ENCODE results near the gene SKIC2.
"Not testable (repeated sequence)": the region's sequence is repeated elsewhere in the genome, so short reads cannot be mapped to it uniquely, and the experiment has no call there.

The SKIC2 gene

DNA sequence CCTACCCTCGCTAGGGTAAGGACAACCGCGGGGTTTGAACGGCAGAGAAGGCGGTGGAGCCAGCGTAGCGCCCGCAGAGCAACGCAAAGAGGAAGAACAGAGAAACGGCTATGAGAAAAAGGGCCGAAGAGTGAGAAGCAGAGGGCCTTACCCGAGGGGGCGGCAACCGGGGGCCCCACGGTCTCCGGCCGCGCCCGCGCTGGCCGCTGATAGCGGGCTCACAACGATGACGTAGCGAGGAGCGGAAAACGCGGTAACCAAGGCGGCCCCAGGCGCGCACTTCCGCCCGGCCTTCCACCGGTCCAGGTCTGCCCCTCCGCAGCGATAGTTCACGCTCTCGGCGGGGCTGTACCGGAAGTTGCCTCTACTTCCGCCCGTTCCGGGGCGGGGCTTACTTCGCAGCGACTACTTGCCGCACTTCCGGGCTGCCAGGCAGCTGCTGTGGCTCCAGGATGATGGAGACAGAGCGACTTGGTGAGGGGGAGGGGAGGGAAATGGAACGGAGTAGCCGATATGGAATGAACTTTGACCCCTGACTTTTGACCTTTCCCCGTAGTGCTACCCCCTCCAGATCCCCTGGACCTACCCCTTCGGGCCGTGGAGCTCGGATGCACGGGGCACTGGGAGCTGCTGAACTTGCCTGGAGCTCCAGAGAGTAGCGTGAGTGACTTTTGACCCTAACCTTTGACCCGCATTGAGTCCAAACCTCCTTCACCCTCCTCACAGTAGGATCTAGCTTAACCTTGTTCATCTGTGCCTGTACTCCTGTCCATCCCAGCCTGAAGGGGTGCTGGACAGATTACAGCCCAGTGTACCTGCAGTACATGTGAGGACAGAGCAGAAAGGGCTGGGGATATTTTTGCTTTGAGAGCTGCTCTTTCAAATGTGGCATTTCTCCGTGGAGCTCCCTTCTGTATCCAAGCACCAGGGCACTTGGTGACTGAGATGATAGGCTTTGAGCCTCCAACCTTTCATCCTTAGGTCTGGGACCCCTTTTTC lies at the start of gene SKIC2, which contains the start of gene NELFE:
TSS of gene SKIC2 (plus strand) at position 435 of the 999 bp plus-strand sequence. CDS start at position 453, 18 bp downstream.
TSS of gene NELFE (minus strand) at position 231 of the 999 bp plus-strand sequence. CDS start 525 bp downstream, outside the sequence.
- peak; percentile 95 to 98 for DNase-seq

GRCh38 chr6:31909298-31909697 lies 49.7 kb upstream of the SKIC2 start:
- DNase-seq: not testable (repeated sequence)

DNA sequence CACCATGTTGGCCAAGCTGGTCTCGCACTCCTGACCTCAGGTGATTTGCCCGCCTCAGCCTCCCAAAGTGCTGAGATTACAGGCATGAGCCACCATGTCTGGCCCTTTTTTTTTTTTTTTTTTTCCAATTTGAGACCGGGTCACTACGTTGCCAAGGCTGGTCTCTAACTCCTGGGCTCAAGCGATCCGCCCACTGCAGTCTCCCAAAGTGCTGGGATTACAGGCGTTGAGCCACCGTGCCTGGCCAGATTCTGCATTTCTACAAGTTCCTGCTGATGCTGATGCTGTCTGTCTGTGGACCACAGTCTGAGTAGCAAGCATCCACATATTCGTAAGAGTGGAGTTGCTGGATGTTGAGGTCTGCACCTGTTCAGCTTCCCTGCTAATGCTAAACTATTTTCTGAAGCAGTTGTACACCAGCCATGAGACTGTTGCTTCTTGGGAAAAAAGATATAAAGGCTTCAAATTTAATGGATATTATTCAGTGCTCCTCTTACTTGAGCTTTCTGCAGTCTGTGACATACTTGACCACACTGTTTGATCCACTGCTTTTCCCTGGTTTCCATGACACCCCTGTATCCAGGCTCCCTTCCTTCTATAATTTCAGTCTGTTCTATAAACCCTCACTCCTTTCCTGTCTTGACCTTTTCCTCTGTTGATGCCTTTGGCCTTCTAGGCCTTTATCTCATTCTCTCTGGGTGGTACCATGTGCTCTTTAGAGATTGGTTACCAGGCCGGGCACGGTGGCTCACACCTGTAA lies 47.0 kb upstream of the SKIC2 start:
- DNase-seq: no peak

DNA sequence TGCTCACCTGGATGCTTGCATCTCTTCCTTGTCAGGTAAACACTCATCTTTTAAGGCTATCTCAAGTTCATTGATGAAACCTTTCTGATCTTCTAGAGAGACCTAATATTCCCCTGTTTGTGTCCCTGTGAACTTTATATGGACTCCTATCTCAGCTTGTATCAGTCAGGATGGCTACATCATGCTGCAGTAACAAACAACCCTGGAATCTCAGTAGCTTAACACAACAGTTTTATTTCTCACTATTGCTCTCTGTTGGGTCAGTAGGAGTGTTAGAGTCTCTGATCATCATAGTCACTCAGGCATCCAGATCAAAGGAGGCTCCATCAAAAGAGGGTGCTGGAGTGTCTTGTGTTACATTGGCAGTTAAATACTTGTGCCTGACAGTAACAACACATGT lies 43.6 kb upstream of the SKIC2 start:
- no peak for DNase-seq

GRCh38 chr6:31915756-31916155 lies 43.2 kb upstream of the SKIC2 start:
- no peak for DNase-seq

GRCh38 chr6:31918069-31918720 lies 40.8 kb upstream of the SKIC2 start:
- no peak for DNase-seq

DNA sequence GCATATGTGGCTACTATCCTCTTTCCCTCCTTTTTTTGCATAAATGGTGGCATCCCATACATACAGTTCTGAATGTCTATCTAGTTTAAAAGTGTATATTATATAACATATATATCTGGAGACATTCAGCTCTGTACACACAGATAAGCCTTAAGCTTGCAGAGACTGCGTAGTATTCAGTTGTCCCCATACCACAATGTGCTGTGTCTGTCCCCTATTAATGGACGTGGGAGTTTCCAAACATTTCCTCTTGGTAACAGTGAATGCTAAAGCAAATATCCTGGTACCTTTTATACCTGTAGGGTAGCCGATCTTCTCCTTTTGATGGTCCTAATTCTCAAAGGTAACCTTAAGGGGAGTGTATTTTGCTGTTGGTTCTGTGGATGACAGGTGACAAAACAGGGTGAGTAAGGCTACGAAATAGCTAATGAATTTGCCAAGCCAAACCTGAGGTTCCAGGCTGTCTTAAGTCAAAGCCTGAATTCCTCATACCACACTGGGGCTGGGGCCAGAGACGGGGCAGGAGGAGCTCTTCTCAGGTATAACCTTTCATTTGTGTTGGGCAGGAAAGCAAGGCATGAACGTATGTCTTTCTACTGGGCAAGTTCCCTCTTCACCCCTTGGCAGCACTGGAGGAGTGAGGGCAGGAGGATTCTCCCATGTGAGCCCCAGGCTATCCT lies 39.2 kb upstream of the SKIC2 start:
- DNase-seq: no peak

- DNase-seq: no peak
These were observed 38.2 kb upstream of the SKIC2 start for GRCh38 chr6:31920811-31921210.

DNA sequence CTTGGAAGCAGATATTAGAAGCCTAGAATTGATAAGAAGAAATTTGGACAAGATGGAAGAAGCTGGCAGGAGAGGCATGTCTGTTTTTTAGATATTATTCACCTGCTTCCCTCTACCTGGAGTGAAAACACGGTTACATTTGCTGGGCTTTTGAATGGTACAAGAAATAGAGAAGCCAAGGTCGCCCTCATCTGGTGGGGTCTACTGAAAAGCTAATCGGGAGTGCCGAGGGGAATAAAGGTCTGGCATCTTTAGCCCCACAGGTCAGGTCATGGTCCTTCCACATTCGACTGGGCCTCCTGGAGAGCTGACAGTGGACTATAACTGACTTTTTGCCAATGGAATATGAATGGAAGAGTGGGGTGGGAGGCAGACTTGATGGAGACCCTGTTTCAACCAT lies 36.0 kb upstream of the SKIC2 start:
- no peak for DNase-seq

GRCh38 chr6:31927242-31927862 lies 31.6 kb upstream of the SKIC2 start, which contains the start of gene C2:
C2 (plus strand) TSS chr6:31927717; CDS start chr6:31927753, 36 bp downstream.
- no peak for DNase-seq

DNA sequence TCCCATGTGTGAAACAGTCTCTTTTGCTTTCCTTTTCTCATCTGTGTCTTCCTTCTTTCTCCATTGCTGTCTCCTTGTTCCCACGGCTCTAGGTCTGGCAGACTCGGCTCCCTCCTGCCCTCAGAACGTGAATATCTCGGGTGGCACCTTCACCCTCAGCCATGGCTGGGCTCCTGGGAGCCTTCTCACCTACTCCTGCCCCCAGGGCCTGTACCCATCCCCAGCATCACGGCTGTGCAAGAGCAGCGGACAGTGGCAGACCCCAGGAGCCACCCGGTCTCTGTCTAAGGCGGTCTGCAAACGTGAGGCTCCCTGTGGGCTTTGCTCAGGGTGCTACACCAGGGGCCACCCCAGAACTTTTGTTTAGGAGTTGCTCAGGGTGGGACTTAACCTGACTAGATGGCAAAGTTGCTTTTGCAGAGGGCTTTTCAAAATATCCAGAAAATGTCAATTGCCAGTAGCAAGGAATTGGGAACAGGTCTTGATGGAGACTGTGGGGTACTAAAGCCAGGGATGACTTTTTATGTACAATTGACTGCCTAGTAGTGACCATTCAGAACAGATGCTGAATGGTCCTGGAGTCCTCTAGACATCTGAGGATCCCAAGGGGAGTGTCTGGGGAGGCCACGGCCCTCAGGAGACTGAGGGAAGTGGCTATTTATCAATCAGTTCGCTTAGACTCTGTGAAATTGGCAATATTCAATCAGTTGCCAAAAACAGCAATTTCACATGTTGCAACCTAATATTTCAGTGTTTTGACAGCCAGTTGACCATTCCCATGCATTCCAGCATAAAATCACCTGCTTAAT lies 30.9 kb upstream of the SKIC2 start:
- DNase-seq: no peak

- DNase-seq: no peak
These were observed 30.4 kb upstream of the SKIC2 start for GRCh38 chr6:31928672-31928939.

DNA sequence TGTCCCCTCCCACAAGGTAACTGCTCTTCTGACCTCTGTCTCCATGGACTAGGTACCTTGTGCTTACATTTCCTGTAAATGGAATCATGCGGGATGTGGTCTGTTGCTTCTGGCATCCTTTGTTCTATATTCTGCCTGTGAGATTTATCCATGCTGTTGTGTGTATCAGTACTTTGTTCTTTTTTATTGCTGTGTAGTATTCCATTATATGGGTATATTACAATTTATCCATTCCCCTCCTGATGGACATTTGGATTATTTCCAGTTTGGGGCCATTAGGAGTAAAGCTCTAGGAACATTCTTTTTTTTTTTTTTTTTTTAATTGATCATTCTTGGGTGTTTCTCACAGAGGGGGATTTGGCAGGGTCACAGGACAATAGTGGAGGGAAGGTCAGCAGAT lies 28.0 kb upstream of the SKIC2 start:
- DNase-seq: no peak

DNA sequence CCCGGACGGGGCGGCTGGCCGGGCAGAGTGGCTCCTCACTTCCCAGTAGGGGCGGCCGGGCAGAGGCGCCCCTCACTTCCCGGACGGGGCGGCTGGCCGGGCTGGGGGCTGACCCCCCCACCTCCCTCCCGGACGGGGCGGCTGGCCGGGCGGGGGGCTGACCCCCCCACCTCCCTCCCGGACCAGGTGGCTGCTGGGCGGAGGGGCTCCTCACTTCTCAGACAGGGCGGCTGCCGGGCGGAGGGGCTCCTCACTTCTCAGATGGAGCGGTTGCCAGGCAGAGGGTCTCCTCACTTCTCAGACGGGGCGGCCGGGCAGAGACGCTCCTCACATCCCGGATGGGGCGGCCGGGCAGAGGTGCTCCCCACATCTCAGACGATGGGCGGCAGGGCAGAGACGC lies 26.8 kb upstream of the SKIC2 start:
- not testable (repeated sequence) for DNase-seq

- DNase-seq: no peak
These were observed 25.4 kb upstream of the SKIC2 start for GRCh38 chr6:31933537-31933936.

GRCh38 chr6:31935021-31935420 lies 24.0 kb upstream of the SKIC2 start:
- DNase-seq: no peak

GRCh38 chr6:31935823-31936222 lies 23.2 kb upstream of the SKIC2 start:
- DNase-seq: no peak

DNA sequence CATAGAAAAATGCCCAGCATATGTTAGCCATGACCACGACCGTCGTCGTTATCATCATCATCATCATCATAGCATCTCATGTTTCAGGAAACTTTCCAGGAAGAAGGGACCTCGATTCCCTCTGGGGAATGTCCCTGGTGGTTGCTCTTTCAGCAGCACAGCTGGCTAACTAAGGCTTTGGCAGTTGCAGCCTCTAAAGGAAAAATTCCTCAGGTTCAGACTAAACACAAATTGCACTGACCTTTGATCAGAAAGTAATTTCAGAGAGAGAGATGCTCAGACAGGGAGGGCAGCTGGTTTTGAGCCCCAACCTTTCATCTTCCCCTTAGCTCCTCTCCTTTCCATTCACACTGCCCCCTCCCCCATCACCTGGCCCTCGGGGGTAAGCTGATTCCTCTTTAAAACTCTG lies 18.7 kb upstream of the SKIC2 start:
- DNase-seq: no peak

GRCh38 chr6:31943742-31944141 lies 15.2 kb upstream of the SKIC2 start:
- no peak for DNase-seq

GRCh38 chr6:31945154-31945506 lies 13.8 kb upstream of the SKIC2 start:
- no peak for DNase-seq
